Measurements from ENCODE around the gene NOP16. TPM values are rescaled to one million over a fixed set of nuclear protein-coding genes. Genes with fewer than 3 reads are reported as not detected.

The NOP16 gene, protein sequence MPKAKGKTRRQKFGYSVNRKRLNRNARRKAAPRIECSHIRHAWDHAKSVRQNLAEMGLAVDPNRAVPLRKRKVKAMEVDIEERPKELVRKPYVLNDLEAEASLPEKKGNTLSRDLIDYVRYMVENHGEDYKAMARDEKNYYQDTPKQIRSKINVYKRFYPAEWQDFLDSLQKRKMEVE
- polyA plus RNA-seq (2011; rRNA removed) (35.9 and 36.8 TPM in 2 replicates), polyA minus RNA-seq (2011; rRNA and poly(A)+ RNA removed) (11.5 and 24.1 TPM in 2 replicates)

DNA sequence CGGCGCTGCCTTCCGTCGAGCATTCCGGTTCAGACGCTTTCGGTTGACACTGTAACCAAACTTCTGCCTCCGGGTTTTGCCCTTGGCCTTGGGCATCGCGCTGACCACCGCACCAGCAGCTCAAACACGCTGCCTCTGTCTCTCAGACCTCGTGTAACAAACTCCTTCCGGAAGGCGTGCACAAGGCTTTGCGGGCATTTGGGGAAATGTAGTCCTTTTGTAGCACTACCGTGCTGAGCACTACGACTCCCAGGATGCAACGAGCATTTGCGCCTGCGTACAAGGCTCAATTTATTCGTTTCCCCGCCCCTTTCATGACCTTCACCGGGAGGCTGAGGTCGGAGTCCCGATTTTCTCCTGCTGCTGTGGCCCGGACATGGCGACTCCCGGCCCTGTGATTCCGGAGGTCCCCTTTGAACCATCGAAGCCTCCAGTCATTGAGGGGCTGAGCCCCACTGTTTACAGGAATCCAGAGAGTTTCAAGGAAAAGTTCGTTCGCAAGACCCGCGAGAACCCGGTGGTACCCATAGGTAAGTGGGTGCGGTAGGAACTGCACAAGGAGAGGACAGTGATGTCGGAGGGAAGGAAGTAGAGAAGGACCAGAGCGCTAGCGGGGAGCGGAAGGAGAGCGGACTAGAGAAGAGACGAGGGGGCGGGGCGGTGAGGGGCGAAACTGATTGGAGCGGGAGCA lies at the start of gene NOP16, which contains the start of gene HIGD2A:
Gene NOP16 (minus strand): TSS at position 155 of the 691 bp plus-strand sequence. CDS start 59 bp downstream, at position 96.
Gene HIGD2A (plus strand): TSS at position 308 of the 691 bp plus-strand sequence. CDS start 69 bp downstream, at position 377.
- POLR2A ChIA-PET = no interaction called here
- peaks cover 16% of the 10 kb centered on the region for H3K36me3 ChIP-seq (ENCODE audit: control insufficient read depth, insufficient read depth, low read length)
- TF ChIP-seq, protein P1, sequence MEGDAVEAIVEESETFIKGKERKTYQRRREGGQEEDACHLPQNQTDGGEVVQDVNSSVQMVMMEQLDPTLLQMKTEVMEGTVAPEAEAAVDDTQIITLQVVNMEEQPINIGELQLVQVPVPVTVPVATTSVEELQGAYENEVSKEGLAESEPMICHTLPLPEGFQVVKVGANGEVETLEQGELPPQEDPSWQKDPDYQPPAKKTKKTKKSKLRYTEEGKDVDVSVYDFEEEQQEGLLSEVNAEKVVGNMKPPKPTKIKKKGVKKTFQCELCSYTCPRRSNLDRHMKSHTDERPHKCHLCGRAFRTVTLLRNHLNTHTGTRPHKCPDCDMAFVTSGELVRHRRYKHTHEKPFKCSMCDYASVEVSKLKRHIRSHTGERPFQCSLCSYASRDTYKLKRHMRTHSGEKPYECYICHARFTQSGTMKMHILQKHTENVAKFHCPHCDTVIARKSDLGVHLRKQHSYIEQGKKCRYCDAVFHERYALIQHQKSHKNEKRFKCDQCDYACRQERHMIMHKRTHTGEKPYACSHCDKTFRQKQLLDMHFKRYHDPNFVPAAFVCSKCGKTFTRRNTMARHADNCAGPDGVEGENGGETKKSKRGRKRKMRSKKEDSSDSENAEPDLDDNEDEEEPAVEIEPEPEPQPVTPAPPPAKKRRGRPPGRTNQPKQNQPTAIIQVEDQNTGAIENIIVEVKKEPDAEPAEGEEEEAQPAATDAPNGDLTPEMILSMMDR (IDR thresholded peaks at IDR 0.05; ENCODE audit: insufficient read depth, low read depth, low read length) = no peak
- no peaks in the 10 kb centered on the region for H3K27me3 ChIP-seq (ENCODE audit: control insufficient read depth, insufficient read depth, low read length)
- CTCF ChIA-PET = no interaction called here
- peak within 1 kb of the TSS; percentile 77 for H3K4me3 ChIP-seq (ENCODE audit: low read depth, low read length)
- peak; percentile 92 for DNase-seq (ENCODE audit: low read depth)

DNA sequence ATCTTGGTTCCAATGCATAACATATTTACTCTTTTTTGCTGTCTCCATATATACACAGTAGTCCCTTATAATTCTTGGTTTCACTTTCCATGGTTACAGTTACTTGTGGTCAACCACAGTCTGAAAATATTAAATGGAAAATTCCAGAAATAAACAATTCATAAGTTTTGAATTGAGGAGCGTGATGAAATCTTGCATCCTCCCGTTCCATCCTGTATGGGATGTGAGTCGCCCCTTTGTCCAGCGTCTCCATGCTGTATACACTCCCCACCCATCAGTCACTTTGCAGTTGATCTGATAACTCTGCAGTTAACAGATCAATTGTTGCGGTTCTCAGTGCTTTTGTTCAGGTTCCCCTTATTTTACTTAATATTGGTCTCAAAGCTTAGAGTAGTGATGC lies 48.3 kb upstream of the NOP16 start:
- DNase-seq (ENCODE audit: low read depth) = no peak
- ChIA-PET CTCF (interaction anchor here (1.6 kb wide), 1 partner anchor 12 kb away, joined by 12 read pairs; the partner anchor contains the start of gene FAF2), POLR2A (no interaction called here)
- TF ChIP-seq, protein P1 (IDR thresholded peaks at IDR 0.05; ENCODE audit: insufficient read depth, low read depth, low read length) = no peak
- H3K4me3 ChIP-seq (ENCODE audit: low read depth, low read length) = no peak overlapping the region
- peaks cover 9% of the 10 kb centered on the region; the same call in 1 of the 2 replicates for H3K27me3 ChIP-seq (ENCODE audit: control insufficient read depth, insufficient read depth, low read length)
- H3K36me3 ChIP-seq (ENCODE audit: control insufficient read depth, insufficient read depth, low read length) = no peaks in the 10 kb centered on the region

DNA sequence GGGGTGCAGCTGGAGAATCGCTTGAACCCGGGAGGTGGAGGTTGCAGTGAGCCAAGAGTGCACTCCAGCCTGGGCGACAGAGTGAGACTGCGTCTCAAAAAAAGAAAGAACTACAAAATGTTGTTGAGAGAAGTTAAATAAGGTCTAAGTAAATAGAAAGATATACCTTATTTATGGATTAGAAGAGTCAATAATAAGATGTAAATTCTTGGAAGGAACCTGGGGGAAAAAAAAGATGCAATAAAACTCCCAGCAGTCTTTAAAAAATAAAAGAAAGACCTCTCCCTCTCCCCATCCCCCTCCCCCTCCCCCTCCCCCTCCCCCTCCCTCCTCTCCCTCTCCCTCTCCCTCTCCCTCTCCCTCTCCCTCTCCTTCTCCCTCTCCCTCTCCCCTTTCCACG lies 44.3 kb upstream of the NOP16 start:
- POLR2A ChIA-PET = no interaction called here
- DNase-seq (ENCODE audit: low read depth) = no peak
- Histone ChIP-seq H3K27me3 (ENCODE audit: control insufficient read depth, insufficient read depth, low read length) (peaks cover 3% of the 10 kb centered on the region; the same call in 1 of the 2 replicates), H3K4me3 (ENCODE audit: low read depth, low read length) (no peak overlapping the region), H3K36me3 (ENCODE audit: control insufficient read depth, insufficient read depth, low read length) (no peaks in the 10 kb centered on the region)
- TF ChIP-seq, protein P1 (IDR thresholded peaks at IDR 0.05; ENCODE audit: insufficient read depth, low read depth, low read length) = no peak
- CTCF ChIA-PET = interaction anchor here (1.0 kb wide), 1 partner anchor 15 kb away, joined by 3 read pairs; no protein-coding TSS in a partner anchor

DNA sequence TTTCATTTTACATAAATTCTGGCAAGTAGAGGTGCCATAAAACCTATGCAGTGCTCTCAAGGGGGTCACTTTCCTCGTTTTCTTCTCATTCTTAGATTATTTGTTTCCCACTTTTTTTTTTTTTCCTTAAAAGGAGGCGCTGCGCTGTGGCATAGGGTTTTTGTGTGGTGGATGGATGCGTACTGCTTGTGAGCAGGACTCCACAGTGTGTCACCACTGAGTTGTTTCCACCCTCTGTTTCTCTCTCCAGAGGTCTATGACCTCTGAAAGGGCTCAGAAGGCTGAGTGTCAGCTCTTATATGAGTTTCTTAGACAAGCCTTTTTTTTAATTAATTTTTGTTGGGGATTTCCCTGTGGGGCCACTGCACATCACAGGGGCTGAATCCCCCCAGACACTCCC lies 41.6 kb upstream of the NOP16 start:
- POLR2A ChIA-PET = no interaction called here
- CTCF ChIA-PET = interaction anchor here (0.8 to 1.6 kb wide), 4 partner anchors 9 to 113 kb away, joined by 3 to 5 read pairs (median 3); no protein-coding TSS in a partner anchor
- no peak overlapping the region for H3K4me3 ChIP-seq (ENCODE audit: low read depth, low read length)
- no peaks in the 10 kb centered on the region for H3K36me3 ChIP-seq (ENCODE audit: control insufficient read depth, insufficient read depth, low read length)
- TF ChIP-seq, protein P1 (IDR thresholded peaks at IDR 0.05; ENCODE audit: insufficient read depth, low read depth, low read length) = no peak
- peaks cover 3% of the 10 kb centered on the region; the same call in 1 of the 2 replicates for H3K27me3 ChIP-seq (ENCODE audit: control insufficient read depth, insufficient read depth, low read length)
- no peak for DNase-seq (ENCODE audit: low read depth)

DNA sequence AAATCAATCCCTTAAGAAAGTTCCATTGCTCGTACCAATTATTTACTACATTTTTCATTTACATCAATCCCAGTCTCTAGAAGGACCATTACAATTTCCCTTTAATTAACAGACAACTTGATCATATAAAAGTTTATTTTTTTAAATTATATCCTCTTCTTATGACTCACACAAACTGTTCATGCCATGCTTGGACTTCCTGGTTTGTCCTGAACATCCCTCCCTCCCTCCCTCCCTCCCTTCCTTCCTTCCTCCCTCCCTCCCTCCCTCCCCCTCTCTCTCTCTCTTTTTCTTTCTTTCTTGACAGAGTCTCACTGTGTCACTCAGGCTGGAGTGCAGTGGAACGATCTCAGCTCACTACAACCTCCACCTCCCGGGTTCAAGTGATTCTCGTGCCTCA lies 39.6 kb upstream of the NOP16 start:
- ChIA-PET CTCF (interaction anchor here (1.1 kb wide), 1 partner anchor 10 kb away, joined by 3 read pairs; no protein-coding TSS in a partner anchor), POLR2A (no interaction called here)
- TF ChIP-seq, protein P1 (IDR thresholded peaks at IDR 0.05; ENCODE audit: insufficient read depth, low read depth, low read length) = no peak
- no peak overlapping the region for H3K4me3 ChIP-seq (ENCODE audit: low read depth, low read length)
- peaks cover 3% of the 10 kb centered on the region; the same call in 1 of the 2 replicates for H3K27me3 ChIP-seq (ENCODE audit: control insufficient read depth, insufficient read depth, low read length)
- no peaks in the 10 kb centered on the region for H3K36me3 ChIP-seq (ENCODE audit: control insufficient read depth, insufficient read depth, low read length)
- DNase-seq (ENCODE audit: low read depth) = no peak
